Measurements from ENCODE around the gene ACER2. TPM values are rescaled to one million over a fixed set of nuclear protein-coding genes. Genes with fewer than 3 reads are reported as not detected.

ACER2 gene
- total RNA-seq (2022; extraction: Qiagen RNA extraction), result 2.2 to 4.3 TPM (median 3.0 TPM) in 5 replicates

DNA sequence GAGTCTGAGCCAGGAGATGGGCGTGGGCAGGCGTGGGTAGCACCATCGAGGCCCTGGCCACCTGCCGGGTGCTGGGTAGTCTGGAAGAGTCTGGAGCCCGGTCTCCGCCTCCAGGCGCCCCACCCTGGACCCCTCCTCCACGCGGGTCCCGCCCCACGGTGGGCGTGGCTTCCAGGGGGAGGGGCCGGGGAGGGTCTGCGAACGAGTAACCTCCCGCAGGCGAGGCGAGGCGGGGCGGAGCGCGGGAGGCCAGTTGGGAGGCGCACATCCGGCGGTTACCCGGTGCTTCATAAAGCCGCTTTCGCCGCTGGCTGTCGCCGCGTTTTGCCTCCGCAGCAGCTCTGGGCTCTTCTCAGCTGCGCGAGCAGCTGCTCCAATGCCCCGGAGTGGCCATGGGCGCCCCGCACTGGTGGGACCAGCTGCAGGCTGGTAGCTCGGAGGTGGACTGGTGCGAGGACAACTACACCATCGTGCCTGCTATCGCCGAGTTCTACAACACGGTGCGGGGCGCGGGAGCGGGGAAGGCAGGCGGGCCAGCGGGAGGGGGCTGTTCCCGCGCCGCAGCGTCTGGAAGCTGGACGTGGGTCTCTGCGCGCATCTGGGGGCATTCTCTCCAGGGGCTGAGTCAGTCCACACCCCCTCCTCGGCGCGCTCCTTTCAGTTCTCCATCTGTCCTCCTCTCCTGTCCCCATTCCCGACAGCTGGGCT is at the start of gene ACER2:
Gene ACER2 (plus strand): TSS at position 317 of the 708 bp plus-strand sequence. CDS start 76 bp downstream, at position 393.

Other genes with a start within 250 kb of the ACER2 start
- gene DENND4C, start 178.3 kb upstream of the ACER2 start, total RNA-seq (2022; extraction: Qiagen RNA extraction), result 13.9 to 20.1 TPM (median 17.5 TPM) in 5 replicates
- 2,060 to 2,871 TPM (median 2,609 TPM) in 5 replicates for gene RPS6, start 28.8 kb upstream of the ACER2 start, total RNA-seq (2022; extraction: Qiagen RNA extraction)

All from A549 treated with dexamethasone at 1 μM for 4 hours (cell line).